Natural killer cell (primary cell): Measurements from ENCODE around the gene DCUN1D2. TPM values are rescaled to one million over a fixed set of nuclear protein-coding genes. Genes with fewer than 3 reads are reported as not detected.

Source experiments
- ATAC-seq, 3 donors: fragments of 150-1000 bp in 2 of 3; fragments of 200-7000 bp in 1 of 3; cut with Tn5 transposase; 1 replicate in 1 of 3; 2 replicates in 2 of 3; pipeline ENCODE4 v1.10.0; 2021; ENCODE audit warnings: mild to moderate bottlenecking in 2 of 3, moderate library complexity in 2 of 3
- DNase-seq, 2 donors: peaks; one replicate each; pipeline versions ENCODE4 v3.0.0 to v3.0.0-alpha.2; 2013 to 2021; ENCODE audit warnings: mixed read lengths in 1 of 2
- H3K27ac ChIP-seq: one replicate; pipeline ENCODE4 v1.5.1; 2013; ENCODE audit warnings: mild to moderate bottlenecking, low read length
- H3K27me3 ChIP-seq: one replicate; pipeline ENCODE4 v1.6.1; 2013; ENCODE audit warnings: low read length; ENCODE audit not compliant: control insufficient read depth, insufficient read depth
- H3K36me3 ChIP-seq: one replicate; pipeline ENCODE4 v1.6.1; 2013; ENCODE audit warnings: low read length; ENCODE audit not compliant: control insufficient read depth, insufficient read depth
- H3K4me1 ChIP-seq: one replicate; pipeline ENCODE4 v1.6.1; 2013; ENCODE audit warnings: low read length; ENCODE audit not compliant: control insufficient read depth, insufficient read depth
- H3K4me3 ChIP-seq: one replicate; pipeline ENCODE4 v1.5.1; 2013; ENCODE audit warnings: low read length
- H3K9me3 ChIP-seq: one replicate; pipeline ENCODE4 v1.6.1; 2013; ENCODE audit warnings: low read length; ENCODE audit not compliant: control insufficient read depth, insufficient read depth
- H3K27ac Mint-ChIP-seq, 2 donors: one replicate each; pipeline ENCODE4 v1.8.0; 2022; ENCODE audit warnings: mild to moderate bottlenecking in 2 of 2, mixed read lengths in 2 of 2, moderate library complexity in 1 of 2
- H3K27me3 Mint-ChIP-seq, 2 donors: one replicate each; pipeline ENCODE4 v1.8.0; 2022; ENCODE audit warnings: low read depth in 2 of 2, mixed read lengths in 2 of 2
- H3K36me3 Mint-ChIP-seq: one replicate; pipeline ENCODE4 v1.8.0; 2022; ENCODE audit warnings: mixed read lengths
- H3K4me1 Mint-ChIP-seq, 2 donors: one replicate each; pipeline ENCODE4 v1.8.0; 2022; ENCODE audit warnings: mixed read lengths in 2 of 2
- H3K4me3 Mint-ChIP-seq: one replicate; pipeline ENCODE4 v1.8.0; 2022; ENCODE audit warnings: mild to moderate bottlenecking, moderate library complexity, mixed read lengths
- H3K9me3 Mint-ChIP-seq, 2 donors: one replicate each; pipeline ENCODE4 v1.8.0; 2022; ENCODE audit warnings: mixed read lengths in 2 of 2
- WGBS: methylation state at CpG from one replicate; pipeline ENCODE4 v1.1.7; 2013; ENCODE audit warnings: missing lambda C conversion rate; ENCODE audit not compliant: insufficient coverage; 5-methylcytosine and 5-hydroxymethylcytosine counted together
- intact Hi-C: fragments of 100-400 bp; cut with micrococcal nuclease; formaldehyde crosslinking; loops from one replicate; pipeline ENCODE4 v1.14.2; 2022
- total RNA-seq, 4 donors: library from RNA; stranded (reverse); fragments of 120-200 nt in 1 of 4; gene quantifications; one replicate each; pipeline versions ENCODE4 v1.2.3 to v1.2.4, GENCODE V29; 2013 to 2022
- TF ChIP-seq, protein P1 (sequence below): fragments of 200-600 bp; IDR thresholded peaks from one replicate; pipeline ENCODE4 v1.8.0; 2022; ENCODE audit warnings: antibody characterized with exemption

DCUN1D2 gene
- total RNA-seq, 3 donors from 2014 or later (not counting 1 experiment from before 2014, with no cell fraction given): 26.1 to 33.9 (median 27.1) TPM

DNA sequence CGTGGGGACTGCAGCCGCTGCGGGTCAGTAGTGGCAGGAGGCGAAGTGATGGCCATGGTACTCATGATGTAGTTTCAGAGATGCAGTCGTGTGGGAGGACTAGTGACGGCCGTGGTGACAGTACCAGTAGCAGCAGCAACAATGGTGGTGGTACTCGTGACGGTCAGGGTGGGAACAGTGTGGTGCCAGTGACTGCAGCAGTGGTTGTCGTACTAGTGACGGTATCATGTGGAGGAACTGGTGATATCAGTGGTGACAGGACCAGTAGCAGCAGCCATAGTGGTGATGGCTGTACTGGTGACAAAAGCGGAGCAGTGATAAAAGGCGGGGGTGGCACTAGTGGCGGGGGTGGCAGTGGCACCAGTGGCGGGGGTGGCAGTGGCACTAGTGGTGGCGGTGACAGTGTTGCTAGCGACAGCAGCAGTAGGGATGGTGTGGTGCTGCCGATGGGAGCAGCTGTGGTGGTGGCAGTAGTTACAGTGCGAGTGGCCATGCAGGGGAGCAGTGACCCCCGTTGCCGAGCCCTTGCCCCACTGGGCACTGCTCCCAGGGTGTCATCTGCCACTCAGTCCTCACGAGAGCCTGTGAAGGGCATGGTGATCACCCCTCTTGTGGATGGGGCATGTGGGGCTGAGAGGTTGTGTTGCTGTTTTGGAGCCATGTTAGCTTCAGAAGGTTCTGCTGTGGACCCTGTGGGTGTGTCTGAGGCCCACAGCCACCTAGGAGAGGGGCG is 60.0 kb downstream of the DCUN1D2 start:
- TF ChIP-seq, protein P1, sequence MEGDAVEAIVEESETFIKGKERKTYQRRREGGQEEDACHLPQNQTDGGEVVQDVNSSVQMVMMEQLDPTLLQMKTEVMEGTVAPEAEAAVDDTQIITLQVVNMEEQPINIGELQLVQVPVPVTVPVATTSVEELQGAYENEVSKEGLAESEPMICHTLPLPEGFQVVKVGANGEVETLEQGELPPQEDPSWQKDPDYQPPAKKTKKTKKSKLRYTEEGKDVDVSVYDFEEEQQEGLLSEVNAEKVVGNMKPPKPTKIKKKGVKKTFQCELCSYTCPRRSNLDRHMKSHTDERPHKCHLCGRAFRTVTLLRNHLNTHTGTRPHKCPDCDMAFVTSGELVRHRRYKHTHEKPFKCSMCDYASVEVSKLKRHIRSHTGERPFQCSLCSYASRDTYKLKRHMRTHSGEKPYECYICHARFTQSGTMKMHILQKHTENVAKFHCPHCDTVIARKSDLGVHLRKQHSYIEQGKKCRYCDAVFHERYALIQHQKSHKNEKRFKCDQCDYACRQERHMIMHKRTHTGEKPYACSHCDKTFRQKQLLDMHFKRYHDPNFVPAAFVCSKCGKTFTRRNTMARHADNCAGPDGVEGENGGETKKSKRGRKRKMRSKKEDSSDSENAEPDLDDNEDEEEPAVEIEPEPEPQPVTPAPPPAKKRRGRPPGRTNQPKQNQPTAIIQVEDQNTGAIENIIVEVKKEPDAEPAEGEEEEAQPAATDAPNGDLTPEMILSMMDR: no peak
- Mint-ChIP-seq H3K36me3 (no peaks in the 10 kb centered on the region), H3K9me3 (no peaks in the 10 kb centered on the region), H3K27me3 (no peaks in the 10 kb centered on the region), H3K27ac (no peak overlapping the region), H3K4me1 (no peaks in the 10 kb centered on the region), H3K4me3 (no peak overlapping the region)
- Histone ChIP-seq H3K27ac (no peak overlapping the region), H3K9me3 (no peaks in the 10 kb centered on the region), H3K27me3 (no peaks in the 10 kb centered on the region), H3K4me3 (no peak overlapping the region), H3K4me1 (no peaks in the 10 kb centered on the region), H3K36me3 (no peaks in the 10 kb centered on the region)
- intact Hi-C loops: no loop called here
- 96% methylated on average over 22 of the region's 23 CpGs for WGBS
- DNase-seq: no peak
- no peak for ATAC-seq

DNA sequence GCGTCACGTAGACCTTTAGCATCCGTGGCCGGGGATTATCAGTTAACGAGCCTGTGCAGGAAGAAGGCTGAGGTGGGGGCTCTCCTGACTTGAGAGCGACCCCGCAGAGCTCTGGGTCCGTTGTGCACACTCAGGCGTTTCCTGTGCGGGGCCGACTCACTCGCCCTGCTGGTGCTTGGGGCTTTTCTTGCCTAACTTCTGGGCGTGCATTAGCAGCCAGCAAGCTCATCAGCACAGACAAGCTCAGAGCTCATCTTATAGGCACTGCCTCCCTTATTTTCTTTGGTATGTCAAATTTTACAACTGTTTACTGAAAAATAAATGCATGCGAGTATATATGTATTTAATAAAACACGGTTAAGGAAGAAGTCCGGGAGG is 60.9 kb downstream of the DCUN1D2 start:
- Histone ChIP-seq H3K27me3 (no peaks in the 10 kb centered on the region), H3K36me3 (no peaks in the 10 kb centered on the region), H3K9me3 (no peaks in the 10 kb centered on the region), H3K4me1 (no peaks in the 10 kb centered on the region), H3K4me3 (no peak overlapping the region), H3K27ac (no peak overlapping the region)
- Mint-ChIP-seq H3K27ac (no peak overlapping the region), H3K4me3 (no peak overlapping the region), H3K4me1 (no peaks in the 10 kb centered on the region), H3K27me3 (no peaks in the 10 kb centered on the region), H3K9me3 (no peaks in the 10 kb centered on the region), H3K36me3 (no peaks in the 10 kb centered on the region)
- intact Hi-C loops: no loop called here
- DNase-seq (no peak), ATAC-seq (no peak)
- WGBS: 88% methylated on average over 16 of the region's 16 CpGs
- TF ChIP-seq, protein P1: no peak

DNA sequence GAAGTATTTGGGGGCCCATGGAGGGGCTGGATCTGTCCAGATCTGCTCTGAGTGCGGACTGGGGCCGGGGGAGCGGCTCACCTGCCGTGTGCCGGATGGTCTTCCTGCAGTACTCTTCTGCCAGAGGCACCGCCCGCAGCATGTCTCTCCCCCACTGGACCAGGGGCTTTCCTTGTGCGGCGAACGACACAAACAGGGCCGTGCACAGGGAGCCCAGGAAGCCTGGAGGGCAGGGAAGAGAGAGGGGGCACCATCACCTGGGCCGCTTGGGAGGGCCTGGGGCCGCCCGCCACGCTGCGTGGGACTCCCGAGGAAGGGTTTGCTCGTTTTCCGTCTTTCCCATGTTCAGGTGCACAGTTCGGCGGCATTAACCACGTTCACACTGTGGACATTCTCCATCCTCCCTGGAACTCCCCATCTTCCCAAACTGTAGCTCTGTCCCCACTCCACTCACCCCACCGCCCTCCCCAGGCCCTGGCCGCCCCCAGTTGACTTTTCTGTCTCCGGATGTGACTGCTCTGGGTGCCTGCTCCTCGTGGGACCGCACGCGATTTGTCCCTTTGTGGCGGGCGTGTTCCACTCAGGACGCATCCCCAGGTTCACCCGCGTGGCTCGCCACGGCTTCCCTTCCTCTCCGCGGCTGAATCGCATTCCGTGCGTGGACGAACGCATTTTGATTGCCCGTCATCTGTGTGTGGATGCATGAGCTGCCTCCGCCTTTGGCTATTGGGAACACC is 61.5 kb downstream of the DCUN1D2 start:
- Mint-ChIP-seq H3K27ac (no peak overlapping the region), H3K4me3 (no peak overlapping the region), H3K9me3 (no peaks in the 10 kb centered on the region), H3K27me3 (no peaks in the 10 kb centered on the region), H3K36me3 (no peaks in the 10 kb centered on the region), H3K4me1 (no peaks in the 10 kb centered on the region)
- no peaks in the 10 kb centered on the region for H3K36me3 ChIP-seq
- no peaks in the 10 kb centered on the region for H3K9me3 ChIP-seq
- intact Hi-C loops: no loop called here
- no peaks in the 10 kb centered on the region for H3K4me1 ChIP-seq
- 94% methylated on average over 45 of the region's 45 CpGs for WGBS
- no peak overlapping the region for H3K27ac ChIP-seq
- no peak for DNase-seq
- H3K4me3 ChIP-seq: no peak overlapping the region
- H3K27me3 ChIP-seq: no peaks in the 10 kb centered on the region
- no peak for ATAC-seq
- TF ChIP-seq, protein P1: no peak
